GM10266 (cell line): ENCODE results near the gene ELFN2.

Experiments
- DNase-seq: peaks from one replicate; pipeline ENCODE4 v3.0.0; 2012; ENCODE audit errors: extremely low spot score
- TF ChIP-seq, protein P1 (sequence below): IDR thresholded peaks from 2 replicates; pipeline ENCODE4 v1.5.1; 2012; ENCODE audit warnings: mild to moderate bottlenecking, low read depth; ENCODE audit not compliant: control insufficient read depth, insufficient read depth; ENCODE audit errors: missing control alignments

The ELFN2 gene, protein sequence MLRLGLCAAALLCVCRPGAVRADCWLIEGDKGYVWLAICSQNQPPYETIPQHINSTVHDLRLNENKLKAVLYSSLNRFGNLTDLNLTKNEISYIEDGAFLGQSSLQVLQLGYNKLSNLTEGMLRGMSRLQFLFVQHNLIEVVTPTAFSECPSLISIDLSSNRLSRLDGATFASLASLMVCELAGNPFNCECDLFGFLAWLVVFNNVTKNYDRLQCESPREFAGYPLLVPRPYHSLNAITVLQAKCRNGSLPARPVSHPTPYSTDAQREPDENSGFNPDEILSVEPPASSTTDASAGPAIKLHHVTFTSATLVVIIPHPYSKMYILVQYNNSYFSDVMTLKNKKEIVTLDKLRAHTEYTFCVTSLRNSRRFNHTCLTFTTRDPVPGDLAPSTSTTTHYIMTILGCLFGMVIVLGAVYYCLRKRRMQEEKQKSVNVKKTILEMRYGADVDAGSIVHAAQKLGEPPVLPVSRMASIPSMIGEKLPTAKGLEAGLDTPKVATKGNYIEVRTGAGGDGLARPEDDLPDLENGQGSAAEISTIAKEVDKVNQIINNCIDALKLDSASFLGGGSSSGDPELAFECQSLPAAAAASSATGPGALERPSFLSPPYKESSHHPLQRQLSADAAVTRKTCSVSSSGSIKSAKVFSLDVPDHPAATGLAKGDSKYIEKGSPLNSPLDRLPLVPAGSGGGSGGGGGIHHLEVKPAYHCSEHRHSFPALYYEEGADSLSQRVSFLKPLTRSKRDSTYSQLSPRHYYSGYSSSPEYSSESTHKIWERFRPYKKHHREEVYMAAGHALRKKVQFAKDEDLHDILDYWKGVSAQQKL

DNA sequence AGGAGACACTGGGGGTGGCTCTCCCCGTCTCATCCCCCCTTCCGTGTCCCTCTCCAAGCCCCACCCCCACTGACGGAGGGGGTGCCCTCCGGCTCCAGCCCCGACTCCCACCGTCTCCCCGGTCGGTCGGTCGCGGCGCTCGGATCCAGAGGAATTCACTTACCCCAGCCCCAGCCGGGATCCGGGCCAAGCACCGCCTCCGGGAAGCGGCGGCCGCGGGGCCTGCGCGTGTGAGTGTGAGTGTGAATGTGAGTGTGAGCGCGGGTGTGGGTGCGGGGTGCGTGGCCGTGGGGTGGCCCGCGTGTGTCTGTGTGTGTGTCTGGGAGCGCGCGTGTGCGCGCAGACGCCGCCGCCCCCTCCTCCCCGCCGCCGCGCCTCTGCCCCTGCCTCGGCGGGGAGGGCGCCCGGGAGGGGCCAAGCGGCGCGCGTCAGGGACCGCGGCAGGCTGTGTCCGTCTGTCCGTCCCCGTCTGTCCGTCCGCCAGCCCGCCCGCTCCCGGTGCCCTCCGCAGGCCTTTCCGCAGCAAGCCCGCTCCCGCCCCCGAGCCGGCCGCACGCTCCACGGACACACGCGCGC is at the start of gene ELFN2:
Gene ELFN2, minus strand, starts transcription at position 345 of the 576 bp plus-strand sequence. CDS start 51,945 bp downstream, outside the sequence.
- no peak for DNase-seq
- TF ChIP-seq, protein P1, sequence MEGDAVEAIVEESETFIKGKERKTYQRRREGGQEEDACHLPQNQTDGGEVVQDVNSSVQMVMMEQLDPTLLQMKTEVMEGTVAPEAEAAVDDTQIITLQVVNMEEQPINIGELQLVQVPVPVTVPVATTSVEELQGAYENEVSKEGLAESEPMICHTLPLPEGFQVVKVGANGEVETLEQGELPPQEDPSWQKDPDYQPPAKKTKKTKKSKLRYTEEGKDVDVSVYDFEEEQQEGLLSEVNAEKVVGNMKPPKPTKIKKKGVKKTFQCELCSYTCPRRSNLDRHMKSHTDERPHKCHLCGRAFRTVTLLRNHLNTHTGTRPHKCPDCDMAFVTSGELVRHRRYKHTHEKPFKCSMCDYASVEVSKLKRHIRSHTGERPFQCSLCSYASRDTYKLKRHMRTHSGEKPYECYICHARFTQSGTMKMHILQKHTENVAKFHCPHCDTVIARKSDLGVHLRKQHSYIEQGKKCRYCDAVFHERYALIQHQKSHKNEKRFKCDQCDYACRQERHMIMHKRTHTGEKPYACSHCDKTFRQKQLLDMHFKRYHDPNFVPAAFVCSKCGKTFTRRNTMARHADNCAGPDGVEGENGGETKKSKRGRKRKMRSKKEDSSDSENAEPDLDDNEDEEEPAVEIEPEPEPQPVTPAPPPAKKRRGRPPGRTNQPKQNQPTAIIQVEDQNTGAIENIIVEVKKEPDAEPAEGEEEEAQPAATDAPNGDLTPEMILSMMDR, result no peak

DNA sequence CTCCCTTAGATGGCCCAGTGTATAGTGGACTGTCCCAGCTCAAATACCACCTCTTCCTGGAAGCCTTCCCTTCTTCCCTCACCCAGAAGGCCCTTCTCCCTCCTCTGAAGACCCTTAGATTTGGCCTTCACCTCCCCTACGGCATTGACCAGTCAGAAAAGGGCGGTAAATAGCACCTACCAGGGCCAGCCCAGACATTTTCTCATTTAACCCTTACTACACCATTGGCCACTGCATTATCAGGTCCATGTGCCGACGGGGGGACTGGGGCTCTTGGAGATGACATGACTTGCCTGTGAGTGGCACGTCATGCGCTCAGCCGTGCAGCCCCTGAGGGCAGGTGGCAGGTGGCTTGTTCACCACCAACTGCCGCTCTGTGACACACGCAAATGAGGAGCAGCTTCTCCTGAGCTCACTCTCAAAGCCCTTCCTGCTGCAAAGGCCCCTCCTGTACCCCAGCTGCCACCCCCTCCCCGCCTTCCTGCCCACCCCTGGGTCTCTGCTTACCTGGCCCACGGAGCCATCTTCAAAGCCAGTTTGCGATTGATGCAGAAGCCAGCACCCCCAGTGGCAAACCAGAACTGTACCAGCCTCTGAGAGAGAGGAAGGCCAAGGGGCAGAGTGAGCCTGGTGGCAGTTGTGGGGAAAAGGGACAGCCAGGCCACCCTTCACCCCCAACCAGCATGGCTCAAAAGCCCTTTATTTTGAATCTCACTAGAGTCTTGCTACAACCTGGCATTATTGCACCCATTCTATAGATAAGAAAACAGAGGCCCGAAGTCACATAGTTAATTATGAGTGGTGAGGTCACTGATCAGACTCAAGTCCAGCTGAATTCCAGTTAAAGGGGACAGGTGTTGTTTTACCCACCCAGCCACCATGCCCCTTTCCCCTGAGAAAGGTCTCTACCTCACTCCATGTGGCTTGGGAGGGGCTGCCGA is 49.4 kb upstream of the ELFN2 start:
- no peak for DNase-seq
- TF ChIP-seq, protein P1, result no peak

DNA sequence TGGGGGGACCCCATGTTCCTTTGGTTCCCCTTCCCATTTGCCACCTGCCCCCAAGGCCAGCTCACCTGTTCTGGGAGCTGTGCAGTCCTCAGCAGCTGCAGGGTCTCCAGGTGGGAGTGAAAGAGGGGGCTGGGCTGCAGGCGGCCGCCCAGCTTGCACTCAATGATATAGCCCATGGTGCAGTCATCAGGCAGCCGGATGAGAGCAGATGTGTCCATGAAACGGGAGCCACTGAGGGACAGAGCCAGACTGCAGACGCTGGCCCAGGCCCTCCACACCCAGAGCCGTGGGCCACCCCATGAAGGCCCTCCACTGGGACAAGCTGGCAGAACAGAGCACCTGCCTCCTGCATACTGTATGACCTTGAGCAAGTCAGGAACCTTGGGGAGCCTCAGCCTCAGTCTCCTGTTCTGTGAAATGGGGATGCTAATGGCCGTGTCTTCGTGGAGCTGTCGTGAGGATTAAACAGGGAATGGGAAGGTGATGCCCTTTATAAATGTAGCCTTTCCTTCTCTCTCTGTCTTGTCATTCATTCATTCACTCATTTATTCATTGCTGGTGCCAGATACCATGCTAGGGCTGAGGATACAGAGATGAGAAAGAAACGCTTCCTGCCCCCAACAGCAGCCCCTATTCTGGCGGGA is 47.3 kb upstream of the ELFN2 start:
- no peak for DNase-seq
- TF ChIP-seq, protein P1, result no peak

DNA sequence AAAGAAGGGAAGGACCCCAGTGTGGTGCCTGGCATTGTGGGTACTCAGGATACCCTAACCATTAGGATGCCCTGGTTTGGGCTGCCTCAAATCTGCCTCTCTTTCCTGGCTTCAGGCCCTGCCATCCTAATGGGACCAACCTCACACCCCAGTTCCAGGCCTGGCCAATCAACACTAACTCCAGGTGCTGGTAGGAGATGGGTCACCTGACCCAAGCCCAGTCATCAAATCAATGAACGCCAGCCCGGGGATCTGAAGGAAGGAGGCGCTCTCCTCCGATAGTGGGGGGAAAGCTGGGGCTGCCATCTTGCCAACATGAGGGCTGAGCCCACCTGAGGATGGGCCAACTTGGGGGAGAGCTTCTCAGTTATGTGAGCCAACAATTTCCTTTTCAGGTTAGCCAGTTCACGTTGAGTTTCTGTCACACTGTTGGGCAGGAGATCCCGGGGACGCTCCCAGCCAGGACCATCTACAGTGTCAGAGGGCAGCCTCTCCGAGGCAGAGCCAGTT is 46.2 kb upstream of the ELFN2 start:
- DNase-seq, result no peak
- TF ChIP-seq, protein P1, result no peak

DNA sequence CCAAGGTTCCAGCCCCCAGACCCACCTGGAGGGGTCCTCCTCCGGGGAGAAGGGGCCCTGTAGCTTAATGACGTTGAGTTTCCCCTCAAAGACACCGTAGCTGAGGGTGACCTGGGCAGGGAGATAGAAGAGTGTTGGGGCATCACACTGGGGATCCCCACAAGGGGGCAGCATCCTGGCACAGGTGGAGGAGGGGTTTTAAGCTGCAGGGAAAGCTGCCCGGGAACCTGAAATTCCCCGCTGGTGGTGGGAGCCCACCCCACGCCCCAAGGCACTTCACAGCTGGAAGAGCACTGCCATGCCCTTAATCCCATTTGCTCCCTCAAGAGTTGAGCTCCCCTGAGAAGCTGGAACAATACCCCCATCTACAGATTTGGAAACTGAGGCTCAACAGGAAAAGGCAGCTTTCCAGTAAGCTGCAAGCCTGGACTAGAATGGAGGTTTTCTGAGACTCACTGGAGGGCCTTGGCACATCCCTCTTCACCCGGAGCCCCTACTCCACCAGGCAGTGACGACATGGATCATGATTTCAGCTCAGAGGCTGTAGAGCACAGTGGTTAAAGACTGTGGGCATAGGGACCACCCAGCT is 45.2 kb upstream of the ELFN2 start:
- TF ChIP-seq, protein P1, result peak; percentile 62
- no peak for DNase-seq

DNA sequence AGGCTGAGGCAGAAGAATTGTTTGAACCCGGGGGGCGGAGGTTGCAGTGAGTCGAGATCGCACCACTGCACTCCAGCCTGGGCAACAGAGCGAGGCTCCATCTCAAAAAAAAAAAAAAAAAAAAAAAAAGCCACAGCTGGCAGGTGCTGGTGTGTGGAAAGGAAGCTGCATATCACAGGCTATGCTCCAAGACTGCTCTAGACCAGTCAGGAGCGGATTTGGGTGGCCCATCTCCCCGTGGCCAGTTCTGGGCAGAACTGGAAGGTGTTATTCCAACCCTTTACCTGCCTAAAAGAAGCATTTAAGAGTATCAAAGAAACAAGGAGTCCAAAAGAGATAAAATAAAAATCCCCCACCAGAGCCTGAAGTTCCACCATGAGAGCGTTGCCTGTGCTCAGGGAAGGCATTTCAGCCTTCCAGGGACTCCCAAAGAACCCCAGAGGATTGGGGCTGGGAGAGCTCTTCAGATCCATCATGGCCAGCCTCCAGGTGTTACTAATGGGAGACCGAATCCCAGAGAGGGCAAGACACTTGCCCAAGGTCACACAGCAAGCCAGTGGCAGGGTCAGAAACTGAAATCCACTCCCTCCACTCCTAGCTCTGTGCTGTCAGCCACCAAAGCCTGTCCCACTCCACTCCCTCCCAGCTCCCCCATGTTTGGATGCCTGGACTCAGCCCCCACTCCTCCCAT is 44.6 kb upstream of the ELFN2 start:
- DNase-seq, result no peak
- TF ChIP-seq, protein P1, result no peak
